KG1 (cell line): ENCODE results near the gene CRTC1.
"Not testable (repeated sequence)": the region's sequence is repeated elsewhere in the genome, so short reads cannot be mapped to it uniquely, and the experiment has no call there.

Experiments used
- DNase-seq: peaks from one replicate; lab custom pipeline; 2025; lab: John Stamatoyannopoulos, UW

Gene CRTC1

GRCh38 chr19:18730885-18731513 is 47.5 kb downstream of the CRTC1 start:
- DNase-seq: no peak

GRCh38 chr19:18731562-18732008 is 48.1 kb downstream of the CRTC1 start:
- DNase-seq: no peak

DNA sequence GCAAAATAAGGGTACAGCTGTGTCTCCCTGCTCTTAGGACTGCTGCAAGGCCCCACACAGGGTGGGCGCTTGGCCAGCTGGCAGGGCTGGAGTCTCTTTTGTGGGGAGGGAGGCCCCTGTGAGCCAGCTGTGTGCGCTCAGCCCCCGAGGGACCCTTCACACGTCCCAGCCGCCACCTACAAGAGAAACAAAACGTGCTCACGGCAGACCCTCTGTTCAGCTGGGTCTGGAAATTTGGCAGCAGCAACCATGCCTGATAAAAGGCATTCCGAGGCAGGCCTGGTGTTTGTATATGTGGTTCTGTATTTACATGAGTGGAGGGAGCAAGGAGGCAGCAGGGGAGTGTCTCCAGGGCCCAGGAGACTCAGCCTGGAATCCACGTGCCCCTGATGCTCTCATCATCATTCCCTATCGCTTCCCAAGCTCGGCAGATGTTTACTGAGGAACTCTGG is 49.7 kb downstream of the CRTC1 start:
- no peak for DNase-seq

DNA sequence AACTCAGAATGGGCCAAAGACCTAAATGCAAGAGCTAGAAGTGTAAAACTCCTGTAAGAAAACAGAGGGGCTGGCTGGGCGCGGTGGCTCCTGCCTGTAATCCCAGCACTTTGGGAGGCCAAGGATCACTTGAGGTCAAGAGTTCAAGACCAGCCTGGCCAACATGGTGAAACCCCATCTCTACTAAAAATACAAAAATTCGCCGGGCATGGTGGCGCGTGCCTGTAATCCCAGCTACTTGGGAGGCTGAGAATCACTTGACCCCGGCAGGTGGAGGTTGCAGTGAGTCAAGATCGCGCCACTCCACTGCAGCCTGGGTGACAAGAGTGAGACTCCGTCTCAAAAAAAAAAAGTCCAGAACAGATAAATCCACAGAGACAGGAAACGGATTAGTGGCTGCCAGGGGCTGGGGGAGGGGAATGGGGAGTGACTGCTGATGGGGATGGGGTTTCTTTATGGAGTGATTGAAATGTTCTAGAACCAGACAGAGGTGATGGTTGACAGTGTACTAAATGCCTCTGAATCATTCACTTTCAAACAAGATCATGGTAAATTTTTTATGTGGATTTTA is 50.4 kb downstream of the CRTC1 start:
- not testable (repeated sequence) for DNase-seq

- DNase-seq: no peak
These were observed 51.8 kb downstream of the CRTC1 start for GRCh38 chr19:18735324-18735723.

DNA sequence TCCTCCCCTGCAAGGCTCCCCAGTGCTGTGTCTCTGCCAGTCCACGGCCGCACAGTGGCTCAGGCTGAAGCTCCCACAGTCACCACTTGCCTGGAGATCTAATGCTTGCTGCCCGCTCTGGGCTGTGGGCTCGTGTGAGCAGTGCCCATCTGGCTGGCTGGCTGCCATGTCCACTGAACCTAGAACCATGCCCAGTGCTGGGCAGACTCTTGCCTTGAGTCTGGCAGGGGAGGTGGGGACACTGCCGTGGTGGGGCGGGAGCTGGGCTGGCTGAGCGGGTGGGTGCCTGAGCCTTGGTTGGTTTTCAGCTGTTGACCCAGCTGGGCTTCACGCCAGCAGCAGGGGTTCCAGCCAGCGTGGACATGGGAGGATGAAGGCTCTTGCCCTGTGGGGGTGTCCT is 52.3 kb downstream of the CRTC1 start:
- no peak for DNase-seq

- no peak for DNase-seq
These were observed 53.2 kb downstream of the CRTC1 start for GRCh38 chr19:18736415-18737336.

DNA sequence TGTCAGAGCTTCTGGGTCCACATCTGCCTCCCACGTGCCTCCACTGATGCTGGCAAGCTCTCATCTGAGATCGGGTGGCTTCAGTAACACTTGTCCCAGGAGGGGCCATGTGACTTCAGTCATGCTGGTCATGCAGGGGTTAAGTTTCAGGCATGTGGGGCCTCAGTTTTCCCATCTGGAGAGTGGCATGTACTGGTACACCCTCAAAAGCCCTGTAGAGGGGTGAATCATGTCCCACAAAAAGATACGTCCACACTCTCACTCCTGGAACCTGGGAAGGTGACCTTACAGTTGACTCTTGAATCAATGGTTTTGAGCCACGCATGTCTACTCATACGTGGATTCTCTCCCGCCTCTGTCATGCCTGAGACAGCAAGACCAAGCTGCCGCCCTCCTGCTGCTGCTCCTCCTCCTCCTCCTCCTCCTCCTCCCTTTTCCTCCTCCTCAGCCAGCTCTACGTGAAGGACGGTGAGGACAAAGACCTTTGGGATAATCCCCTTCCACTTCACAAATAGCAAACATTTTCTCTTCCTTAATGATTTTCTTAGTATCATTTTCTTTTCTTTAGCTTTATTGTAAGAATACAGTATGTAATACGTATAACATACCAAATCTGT is 54.0 kb downstream of the CRTC1 start:
- DNase-seq: no peak

DNA sequence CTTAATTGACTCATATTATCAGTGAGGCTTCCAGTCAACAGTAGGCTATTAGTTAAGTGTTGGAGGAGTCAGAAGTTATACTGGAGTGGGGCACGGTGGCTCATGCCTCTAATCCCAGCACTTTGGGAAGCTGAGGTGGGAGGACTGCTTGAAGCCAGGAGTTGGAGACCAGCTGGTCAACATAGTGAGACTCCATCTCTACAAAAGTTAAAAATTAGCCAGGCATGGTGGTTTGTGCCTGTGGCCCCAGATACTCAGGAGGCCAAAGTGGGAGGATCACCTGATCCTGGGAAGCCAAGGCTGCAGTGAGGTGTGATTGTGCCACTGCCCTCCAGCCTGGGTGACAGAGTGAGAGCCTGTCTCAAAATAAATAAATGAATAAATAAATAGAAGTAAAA is 54.5 kb downstream of the CRTC1 start:
- no peak for DNase-seq

DNA sequence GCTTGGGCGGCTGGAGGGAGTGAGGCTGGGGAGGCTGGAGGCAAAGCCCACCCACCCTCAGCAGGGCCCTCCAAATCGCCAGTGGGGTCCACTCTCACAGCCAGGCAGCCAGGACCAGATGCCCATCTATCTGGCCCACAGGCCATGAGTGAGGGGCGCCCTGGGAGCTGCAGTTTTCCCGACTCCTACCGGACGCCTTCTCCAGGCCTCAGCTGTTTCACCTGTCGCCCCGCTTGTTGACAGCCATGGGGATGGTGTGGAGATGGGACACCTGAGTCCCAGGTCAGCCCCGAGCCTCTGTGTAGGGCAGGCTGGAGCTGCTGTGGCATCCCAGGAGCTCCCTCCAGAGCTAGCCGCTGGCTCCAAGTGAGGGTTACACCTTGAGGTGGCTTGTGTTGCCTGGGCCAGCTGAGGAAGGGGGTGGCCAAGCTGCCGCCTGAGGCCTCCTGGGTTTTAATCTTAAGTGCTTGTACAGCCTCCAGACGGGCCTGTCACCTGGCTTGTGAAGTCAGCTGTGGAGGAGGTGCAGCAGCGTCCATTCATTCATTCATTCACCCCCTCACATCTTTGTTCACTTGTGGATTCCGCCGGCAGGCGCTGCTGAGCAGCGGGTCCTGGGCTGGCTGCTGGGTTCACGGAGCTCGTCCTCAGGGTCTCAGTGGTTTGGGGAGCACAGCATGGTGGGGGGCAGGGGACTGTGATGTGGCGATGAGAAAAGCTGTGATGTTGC is 55.6 kb downstream of the CRTC1 start:
- no peak for DNase-seq

DNA sequence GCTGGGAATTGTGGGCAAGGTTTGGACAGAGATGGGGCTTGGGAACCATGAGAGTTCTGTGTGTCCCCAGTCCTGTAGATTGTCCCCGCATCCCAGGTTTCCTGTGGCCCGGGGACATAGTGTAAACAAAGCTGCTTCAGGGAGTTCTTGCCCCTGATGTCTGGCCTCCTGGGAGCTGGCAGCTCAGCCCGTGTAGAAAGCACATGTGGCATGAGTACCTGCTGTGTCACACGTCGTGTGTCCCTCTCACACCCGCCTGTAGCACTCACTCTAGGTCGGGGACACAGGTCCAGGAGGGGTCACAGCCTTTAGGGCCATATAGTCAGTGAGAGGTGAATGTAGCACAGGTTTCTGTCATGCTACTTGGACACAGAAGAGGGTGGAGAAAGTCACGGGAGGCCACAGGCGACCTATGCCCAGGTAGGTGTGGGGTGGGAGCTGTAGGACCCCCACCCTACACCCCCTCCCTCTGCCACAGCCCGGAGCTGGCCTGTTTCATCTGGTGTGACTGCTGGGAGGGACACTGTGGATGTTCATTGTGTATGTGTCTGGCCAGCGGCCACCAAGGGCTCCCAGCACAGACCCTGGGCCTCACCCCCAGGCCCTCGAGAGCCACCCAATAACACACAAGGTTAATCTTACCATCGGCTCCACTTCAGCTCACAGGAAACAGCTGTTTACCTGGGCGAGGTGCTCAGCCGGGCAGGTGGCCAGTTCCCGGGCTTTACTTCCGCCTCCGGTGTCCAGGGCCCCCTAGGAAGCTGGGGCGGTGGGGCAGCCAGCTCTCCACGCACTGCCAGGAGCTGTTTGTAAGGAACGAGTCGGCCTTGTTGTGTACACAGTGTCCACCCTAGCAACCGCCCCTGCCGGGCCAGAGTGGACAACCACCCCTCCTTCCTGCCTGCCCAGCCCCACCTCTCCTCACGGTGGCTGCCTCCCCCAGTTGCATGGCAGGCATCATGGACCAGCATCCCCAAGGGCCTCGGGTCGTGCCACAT is 57.9 kb downstream of the CRTC1 start:
- no peak for DNase-seq

DNA sequence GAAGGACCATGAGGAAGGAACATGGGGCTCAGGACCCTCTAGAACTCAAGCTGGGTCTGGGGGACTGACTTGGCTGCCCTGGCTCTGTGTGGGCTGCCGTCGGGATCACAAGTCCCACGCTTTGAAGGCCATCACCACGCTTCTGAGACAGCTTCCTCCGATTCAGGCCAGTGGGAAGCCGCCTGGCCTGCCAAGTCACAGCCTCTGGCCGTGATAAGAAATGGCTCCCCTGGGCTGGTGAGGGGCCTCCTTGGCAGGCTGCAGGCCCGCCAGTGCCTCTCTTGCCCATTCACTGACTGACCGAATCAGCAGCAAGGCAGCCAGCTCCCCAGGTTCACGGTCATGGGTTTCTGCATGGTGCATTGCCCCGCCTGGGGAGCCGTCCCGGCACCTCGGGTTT is 58.8 kb downstream of the CRTC1 start:
- no peak for DNase-seq

- no peak for DNase-seq
These were observed 59.6 kb downstream of the CRTC1 start for GRCh38 chr19:18742838-18743783.

DNA sequence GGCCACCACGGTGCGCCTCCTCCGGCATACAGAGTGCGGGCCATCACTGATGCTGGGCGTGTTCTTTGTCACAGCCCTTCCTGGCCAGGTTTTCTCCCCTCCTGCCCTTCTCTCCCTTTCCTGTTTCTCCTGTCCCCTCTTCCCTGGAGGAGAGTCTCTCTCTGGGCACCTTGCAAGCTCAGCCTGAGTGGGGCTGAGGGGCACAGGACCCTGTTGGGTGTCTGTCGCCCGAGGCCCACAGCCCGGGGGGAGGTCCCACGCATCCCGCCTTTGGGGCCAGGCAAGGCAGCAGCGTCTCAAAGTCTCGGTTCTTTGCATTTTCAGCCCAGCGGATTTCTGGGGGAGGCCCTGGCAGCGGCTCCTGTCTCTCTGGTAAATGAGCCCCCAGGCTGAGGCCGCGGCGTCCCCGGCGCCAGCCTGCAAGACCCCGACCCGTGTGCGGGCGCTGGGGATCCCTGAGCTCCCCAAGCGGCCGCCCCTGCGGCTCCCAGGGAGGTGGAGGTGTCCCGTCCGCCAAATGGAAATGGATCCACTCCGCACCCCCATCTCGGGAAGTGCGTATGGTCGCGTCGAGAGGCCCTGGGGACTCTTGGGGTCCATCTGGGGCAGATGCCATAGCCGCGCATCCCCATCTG is 60.4 kb downstream of the CRTC1 start:
- DNase-seq: no peak

DNA sequence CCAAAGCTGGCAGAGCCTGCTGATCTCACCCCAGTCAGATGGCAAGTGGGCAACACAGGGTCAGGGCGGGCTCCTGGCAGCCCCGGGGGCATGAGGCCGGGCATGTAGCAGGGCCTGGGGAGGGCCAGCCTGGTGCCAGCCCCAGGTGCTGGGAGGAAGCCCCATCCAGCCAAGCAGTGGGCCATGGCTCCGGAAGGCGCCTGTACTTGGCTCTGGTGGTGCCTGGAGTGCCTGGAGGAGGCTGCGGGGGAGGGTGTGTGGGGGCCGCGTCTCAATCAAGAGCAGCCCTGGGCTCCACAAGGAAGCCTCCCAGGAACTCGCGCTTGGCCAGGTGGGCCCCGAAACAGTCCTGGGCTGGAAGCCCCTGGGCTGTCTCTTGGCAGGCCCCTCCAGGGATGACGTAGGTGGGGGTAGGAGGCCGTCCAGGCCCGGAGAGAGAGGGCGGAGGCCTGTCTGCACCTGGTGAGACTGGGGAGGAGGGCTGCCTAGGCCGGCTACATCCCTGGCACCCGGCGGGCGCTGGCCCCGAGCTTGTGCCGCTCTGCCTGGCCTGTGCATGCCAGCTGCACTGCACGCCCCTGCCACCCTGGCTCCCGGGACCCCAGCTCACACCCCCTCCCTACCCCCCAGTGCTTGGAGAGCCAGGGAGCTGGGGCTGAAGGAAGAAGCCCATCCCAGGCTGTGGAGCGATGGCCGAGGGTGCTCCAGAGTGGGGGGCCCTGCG is 61.7 kb downstream of the CRTC1 start:
- DNase-seq: no peak

GRCh38 chr19:18745931-18746330 is 62.5 kb downstream of the CRTC1 start:
- no peak for DNase-seq

GRCh38 chr19:18746401-18747325 is 63.2 kb downstream of the CRTC1 start:
- no peak for DNase-seq
